Muscle of arm (tissue), 12 donors: ENCODE results near the gene RABEPK. TPM values are rescaled to one million over a fixed set of nuclear protein-coding genes. Genes with fewer than 3 reads are reported as not detected.
"Not testable (repeated sequence)": the region's sequence is repeated elsewhere in the genome, so short reads cannot be mapped to it uniquely, and the experiment has no call there.

Experiments used
- DNase-seq: peaks from one replicate; pipeline ENCODE4 v3.0.0-alpha.2; 2013
- polyA plus RNA-seq, 12 donors: library from polyadenylated mRNA; unstranded; fragments of 120-200 nt; gene quantifications; one replicate each; pipeline ENCODE4 v1.2.1, GENCODE V29; 2013; ENCODE audit not compliant: insufficient read length in 12 of 12

Gene RABEPK
- polyA plus RNA-seq, 12 donors = 12.7 to 21.3 (median 15.1) TPM; not detected in 1

DNA sequence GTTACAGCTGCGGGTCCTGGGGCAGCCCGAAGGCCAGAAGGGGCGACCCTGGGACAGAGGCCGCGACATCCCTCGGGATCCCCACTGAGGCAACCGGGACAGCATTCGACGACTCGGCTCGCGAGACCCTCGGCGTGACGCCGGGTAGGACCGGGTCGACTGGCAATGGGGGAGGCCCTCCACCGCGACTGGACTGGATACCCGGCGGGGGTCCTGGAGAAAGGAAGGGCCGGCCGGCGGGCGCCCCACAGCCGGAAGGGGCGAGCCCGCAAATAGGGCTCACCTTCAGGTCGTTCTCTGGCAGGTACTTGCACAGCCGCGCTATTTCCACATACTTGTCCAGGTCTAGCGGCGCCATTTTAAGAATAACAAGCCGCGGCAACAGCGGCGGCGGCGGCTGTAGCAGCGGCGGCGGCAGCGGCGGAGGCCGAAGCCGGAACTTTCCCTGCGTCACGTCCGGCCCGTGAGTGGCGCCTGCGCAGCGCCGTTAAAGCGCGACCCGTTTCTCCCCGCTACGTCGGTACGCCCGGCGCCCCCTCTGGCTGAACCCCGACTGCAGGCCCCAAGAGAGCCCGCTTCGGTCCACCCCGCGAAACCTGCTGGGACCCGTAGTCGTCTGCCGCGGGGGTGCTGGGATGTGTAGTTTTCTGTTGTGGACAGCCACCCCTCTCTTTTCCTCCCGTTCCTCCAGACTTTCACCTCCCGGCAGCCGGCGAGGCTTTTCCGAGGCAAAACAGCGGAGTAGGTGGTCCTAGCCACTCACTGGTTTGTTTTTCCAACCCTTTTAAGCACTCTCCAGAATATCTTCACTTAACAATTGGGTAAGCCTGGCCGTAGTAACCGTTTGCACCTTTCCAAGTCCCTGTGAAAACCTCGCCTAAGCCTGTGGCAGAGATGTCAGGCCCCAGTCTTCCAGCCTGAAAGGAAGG lies 10.7 kb upstream of the RABEPK start, which contains the start of gene PPP6C:
TSS of gene PPP6C (minus strand) at position 443 of the 929 bp plus-strand sequence. CDS start at position 358, 85 bp downstream.
- DNase-seq = peak; percentile 97

DNA sequence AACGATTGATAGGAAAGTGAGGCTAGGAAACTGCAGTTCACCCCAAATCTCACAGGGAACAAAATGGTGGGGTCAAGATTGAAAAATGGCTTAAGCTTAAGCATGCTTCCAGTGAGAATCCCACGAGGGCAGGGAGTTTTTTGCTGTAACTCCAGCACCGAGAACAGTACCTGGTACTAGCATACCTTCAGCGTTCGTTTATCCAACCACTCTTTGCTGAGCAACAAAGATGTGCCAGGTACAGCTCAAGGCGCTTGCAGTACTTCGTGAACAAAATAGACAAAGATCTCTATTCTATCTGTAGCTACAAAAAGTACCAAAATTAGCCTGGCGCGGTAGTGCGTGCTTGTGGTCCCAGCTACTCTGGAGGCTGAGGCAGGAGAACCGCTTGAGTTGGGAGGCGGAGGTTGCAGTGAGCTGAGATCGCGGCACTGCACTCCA lies 10.0 kb upstream of the RABEPK start:
- no peak for DNase-seq

DNA sequence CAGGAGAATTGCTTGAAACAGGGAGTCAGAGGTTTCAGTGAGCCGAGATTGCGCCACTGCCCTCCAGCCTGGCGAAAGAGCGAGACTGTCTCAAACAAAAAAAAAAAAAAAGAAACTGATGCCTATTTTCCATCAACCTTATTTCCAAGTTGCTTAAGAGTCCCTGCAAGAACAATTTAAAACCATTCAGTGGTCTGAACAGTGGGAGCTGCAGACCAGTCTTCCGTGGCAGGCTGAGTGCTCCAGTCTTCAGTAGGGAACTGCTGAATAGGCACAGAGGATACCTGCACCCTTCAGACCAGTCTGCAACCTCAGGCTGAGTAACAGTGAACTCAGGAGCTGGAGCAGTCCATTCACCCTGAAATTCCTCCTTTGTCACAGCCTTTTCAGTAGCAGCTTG lies 5.9 kb upstream of the RABEPK start:
- DNase-seq = not testable (repeated sequence)

DNA sequence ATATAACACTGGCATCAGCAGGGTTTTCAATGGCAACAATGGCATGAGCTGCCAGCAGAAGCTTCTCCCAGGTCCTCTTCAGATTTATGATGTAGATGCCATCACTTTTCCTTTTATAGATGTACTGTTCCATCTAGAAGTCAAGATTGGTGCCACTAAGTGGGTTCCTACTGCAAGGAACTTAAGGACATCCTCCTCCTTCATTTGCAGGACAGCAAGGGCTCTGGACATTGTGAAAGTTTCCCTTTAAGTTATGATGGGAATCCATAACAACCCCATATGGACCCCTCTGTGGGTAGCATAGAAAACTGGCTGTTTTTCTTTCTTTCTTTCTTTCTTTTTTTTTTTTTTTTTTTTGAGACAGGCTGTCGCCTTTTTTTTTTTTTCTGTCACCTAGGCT lies 4.8 kb upstream of the RABEPK start:
- DNase-seq = not testable (repeated sequence)

DNA sequence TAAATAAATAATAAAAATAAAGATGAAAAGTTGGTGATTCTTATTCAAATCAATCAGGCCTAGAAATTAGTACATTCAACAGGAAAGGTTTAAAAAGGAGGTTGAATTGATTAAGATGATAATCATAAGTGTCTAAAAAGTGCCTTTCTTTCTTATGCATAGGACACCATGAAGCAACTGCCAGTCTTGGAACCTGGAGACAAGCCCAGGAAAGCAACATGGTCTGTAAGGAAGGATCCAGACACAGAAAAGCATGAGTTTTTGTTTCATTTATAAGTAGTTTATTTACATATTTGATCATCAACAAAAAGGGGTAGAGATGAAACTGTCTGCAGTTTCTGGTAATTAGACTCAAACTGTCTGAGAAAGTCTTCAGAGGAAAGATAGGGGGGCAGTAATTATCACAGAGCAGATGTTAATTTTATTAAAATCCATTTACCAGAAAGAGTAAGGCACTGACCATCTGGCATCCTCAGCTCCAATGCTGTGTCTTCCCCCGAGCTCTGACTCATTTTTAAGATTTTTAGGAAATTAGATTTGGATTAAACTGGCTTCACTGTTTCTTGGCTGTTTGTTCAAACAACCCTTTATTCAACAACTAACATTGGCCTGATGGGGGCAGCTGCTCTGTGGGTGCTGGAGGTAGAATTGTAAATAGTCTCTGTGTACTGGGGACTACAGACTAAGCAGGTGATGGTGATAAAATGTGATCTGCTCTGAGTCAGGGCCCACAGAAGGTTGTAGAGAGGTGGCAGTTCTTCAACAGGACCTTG lies 2.7 kb downstream of the RABEPK start:
- no peak for DNase-seq

DNA sequence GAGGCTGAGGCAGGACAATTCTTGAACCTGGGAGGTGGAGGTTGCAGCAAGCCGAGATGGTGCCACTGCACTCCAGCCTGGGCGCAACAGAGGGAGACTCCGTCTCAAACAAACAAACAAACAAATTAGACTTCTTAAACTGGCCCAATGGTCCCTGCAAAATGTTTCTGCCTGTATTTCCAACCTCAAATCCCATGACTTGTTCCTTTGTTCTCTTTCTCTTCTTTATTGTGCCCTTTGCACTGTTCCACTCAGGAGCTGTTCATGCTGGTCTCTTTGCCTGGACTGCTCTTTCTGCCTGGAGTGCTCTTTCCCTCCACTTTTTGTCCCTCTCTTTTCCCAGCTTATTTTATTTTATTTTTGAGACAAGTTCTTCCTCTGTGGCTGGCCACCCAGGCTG lies 4.1 kb downstream of the RABEPK start:
- DNase-seq = no peak

DNA sequence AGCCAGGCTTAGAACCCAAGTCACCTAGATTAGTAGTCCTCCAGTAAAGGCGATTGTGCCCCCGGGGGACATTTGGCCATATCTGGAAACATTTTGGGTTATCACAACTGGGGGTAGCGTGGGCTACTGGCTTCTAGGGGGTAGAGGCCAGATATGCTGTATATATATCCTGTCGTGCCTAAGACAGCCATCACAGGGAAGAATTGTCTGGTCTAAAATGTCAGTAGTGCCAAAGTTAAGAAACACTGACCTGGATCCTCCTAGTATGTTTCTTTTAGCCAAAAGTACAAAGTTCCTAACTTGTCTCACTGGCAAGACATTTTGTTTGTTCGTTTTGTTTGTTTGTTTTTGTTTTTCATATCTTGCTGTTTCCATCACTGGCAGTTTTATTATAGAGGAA lies 13.8 kb downstream of the RABEPK start:
- no peak for DNase-seq

DNA sequence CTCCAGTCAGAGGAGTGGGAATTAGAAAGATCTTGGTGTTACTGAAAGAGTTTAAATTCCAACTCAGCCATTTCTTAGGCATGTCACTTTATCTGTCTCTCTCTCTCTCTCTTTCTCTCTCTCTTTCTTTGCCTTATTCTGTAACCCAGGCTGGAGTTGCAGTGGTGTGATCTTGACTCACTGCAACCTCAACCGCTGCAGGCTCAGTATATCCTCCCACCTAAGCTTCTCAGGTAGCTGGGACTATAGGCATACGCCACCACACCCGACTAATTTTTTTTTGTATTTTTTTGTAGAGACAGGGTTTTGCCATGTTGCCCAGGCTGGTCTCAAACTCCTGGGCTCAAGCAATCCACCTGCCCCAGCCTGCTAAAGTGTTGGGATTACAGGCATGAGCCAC lies 18.3 kb downstream of the RABEPK start:
- DNase-seq = no peak

DNA sequence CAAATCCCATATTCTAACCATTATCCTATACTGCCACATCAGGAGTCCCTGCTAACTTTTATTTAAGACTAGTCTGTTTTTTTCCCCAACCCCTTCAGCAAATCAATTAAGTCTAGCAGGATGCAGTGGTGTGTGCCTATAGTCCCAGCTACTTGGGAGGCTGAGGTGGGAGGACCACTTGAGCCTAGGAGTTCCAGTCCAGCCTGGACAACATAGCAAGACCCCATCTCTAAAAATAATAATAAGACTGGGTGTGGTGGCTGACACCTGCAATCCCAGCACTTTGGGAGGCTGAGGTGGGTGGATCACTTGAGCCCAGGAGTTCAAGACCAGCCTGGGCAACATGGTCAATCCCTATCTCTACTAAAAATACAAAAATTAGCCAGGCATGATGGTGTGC lies 24.5 kb downstream of the RABEPK start:
- not testable (repeated sequence) for DNase-seq

DNA sequence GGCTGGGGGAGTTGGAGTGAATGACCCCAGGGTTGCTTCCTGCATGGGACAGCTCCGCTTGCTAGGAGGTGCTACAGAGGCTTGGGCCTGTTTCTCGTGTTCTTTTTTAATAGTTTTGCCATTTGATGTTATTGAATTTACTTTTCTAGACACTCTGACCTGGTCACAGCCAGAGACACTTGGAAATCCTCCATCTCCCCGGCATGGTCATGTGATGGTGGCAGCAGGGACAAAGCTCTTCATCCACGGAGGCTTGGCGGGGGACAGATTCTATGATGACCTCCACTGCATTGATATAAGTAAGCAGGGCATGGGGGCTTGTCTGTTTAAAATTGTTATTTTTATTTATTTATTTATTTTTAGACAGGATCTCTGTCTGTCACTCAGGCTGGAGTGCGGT lies 27.4 kb downstream of the RABEPK start:
- DNase-seq = no peak

DNA sequence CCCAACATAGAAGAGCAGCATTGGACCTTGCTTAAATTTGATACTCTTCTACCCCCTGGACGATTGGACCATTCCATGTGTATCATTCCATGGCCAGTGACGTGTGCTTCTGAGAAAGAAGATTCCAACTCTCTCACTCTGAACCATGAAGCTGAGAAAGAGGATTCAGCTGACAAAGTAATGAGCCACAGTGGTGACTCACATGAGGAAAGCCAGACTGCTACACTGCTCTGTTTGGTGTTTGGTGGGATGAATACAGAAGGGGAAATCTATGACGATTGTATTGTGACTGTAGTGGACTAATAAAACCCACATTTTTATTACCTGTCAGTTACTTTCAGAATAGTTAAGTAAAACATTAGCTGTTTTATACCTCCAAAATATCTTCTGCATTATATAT lies 33.3 kb downstream of the RABEPK start:
- no peak for DNase-seq

DNA sequence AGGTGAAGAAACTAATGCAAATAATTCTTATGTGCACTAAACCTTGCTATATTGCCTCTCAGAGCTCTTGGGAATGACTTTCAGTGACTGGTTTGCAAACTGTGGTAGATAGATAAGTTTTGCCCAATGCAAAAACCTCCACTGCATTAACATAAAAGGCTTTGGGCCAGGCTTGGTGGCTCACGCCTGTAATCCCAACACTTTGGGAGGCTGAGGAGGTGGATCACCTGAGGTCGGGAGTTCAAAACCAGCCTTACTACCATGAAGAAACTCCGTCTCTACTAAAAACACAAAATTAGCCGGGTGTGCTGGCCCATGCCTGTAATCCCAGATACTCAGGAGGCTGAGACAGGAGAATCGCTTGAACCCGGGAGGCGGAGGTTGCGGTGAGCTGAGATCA lies 33.8 kb downstream of the RABEPK start:
- DNase-seq = not testable (repeated sequence)

DNA sequence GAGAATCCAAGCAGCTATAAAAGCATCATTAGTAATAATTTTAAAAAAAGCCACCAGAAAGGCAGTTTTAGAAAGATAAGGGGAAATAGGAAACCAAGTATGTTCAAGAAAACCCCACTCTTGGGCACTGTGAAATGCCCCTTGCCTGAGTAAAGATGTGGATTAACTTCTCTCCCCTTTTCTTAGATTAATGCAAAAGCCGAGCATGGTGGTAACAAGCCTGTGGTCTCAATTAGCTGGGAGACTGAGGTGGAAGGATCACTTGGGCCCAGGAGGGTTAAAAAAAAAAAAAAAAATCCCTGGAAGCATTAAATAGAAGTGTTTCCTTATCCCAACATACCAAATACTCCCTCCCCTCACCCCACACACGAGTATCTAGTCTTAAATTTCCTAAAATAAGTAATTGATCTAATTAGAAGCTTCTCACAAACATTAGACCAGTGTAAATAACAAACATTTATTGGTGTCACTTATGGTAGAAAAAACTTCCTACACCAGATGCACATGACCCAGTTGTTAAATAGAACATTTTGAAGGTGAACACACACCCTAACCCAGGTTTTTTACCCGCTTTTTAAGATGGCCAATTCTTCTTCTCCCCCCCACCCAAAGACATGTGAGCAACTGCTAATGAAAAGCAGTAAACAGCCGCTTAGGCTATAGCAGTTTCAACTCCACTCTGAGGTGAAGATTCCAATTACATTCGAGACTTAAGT lies 35.6 kb downstream of the RABEPK start:
- no peak for DNase-seq

DNA sequence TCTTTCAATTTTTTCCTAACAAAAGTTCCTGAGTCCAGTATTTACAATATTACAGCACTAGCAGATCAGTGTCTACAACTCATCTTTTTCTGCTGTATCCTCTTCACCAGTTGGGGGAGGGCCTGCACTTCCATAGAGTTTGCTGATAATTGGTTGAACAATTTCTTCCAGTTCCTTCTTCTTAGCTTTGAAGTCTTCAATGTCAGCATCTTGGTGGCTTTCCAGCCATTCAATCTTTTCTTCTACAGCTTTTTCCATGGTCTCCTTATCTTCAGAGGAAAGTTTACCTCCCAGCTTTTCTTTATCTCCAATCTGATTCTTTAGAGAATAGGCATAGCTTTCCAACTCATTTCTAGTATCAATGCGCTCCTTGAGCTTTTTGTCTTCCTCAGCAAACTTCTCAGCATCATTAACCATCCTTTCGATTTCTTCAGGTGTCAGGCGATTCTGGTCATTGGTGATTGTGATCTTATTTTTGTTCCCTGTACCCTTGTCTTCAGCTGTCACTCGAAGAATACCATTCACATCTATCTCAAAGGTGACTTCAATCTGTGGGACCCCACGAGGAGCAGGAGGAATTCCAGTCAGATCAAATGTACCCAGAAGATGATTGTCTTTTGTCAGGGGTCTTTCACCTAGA lies 36.3 kb downstream of the RABEPK start:
- not testable (repeated sequence) for DNase-seq

DNA sequence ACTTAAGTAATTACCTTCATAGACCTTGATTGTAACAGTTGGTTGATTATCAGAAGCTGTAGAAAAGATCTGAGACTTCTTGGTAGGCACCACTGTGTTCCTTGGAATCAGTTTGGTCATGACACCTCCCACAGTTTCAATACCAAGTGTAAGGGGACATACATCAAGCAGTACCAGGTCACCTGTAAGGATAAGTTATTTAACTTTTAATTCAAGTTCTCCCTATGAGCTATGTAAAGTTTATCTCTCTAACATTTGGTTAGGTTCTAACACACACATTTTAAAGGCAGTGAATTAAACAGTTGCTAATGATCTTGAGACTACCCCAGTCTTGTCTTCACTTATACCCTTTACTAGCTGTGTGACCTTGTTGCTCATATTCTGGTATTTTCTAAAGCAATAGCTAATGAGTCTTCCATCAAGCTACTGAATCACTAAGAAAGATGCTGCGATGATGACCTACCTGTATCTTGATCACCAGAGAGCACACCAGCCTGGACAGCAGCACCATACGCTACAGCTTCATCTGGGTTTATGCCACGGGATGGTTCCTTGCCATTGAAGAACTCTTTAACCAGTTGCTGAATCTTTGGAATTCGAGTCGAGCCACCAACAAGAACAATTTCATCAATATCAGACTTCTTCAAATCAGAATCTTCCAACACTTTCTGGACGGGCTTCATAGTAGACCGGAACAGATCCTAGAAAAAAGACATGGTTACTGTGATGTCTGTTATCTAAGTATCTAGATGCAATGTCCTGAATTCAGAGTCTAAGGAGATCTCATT lies 38.0 kb downstream of the RABEPK start:
- no peak for DNase-seq

DNA sequence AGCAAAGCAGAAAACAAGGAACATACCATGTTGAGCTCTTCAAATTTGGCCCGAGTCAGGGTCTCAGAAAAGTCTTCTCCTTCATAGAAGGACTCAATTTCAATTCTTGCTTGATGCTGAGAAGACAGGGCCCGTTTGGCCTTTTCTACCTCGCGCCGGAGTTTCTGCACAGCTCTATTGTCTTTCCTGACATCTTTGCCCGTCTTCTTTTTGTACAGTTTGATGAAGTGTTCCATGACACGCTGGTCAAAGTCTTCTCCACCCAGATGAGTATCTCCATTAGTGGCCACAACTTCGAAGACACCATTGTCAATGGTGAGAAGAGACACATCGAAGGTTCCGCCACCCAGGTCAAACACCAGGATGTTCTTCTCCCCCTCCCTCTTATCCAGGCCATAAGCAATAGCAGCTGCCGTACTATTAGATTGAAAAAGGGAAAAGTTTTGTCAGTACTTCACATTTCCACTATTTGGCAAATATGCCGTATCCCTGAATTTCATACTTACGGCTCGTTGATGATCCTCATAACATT lies 38.6 kb downstream of the RABEPK start:
- DNase-seq = no peak

DNA sequence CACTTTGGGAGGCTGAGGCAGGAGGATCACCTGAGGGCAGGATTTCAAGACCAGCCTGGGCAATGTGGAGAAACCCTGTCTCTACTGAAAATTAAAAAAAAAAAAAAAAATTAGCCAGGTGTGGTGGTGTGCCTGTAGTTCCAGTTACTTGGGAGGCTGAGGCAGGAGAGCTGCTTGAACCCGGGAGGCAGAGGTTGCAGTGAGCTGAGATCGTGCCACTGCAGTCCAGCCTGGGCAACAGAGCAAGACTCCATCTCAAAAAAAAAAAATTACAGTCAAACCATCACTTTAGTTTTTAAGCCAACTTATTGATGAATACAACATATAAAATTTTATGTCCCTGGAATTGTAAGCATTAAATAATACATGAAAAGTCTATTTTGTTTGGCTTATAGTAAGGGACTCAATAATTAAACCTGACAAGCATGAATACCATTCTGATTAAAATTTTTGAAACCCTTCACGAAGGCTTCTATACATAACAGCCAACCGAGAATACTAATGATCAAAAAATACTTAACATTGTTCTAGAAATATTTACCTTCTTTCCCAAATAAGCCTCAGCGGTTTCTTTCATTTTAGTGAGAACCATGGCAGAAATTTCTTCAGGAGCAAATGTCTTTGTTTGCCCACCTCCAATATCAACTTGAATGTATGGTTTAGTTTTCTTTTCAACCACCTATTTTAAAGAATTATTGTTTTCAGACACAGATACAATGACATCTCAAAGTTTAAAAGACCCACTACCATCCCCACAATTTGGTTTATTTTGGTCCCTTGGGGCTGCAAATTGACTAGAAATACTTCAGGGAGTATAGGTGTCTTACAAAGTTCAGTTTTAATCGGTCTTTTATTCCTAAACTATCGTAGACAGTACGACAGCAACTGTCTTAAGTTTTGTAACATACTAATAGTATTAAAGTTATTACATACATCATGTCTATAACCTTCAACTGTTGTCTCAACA lies 39.6 kb downstream of the RABEPK start:
- DNase-seq = no peak

DNA sequence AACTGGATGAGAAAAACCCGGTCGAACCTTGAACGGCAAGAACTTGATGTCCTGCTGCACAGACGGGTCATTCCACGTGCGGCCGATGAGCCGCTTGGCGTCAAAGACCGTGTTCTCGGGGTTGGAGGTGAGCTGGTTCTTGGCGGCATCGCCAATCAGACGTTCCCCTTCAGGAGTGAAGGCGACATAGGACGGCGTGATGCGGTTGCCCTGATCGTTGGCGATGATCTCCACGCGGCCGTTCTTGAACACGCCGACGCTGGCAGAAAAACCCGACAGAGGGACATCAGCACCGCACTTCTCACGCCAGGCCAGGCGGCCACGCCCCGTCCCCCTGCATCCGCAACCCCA lies 40.3 kb downstream of the RABEPK start:
- DNase-seq = peak; percentile 52
